GM19099 (cell line): ENCODE data around the gene PPARA.
A peak's percentile ranks its signal among the peaks of the same experiment; 100 is the strongest.

Experiments
- POLR2A ChIP-seq: IDR thresholded peaks from 3 replicates; pipeline ENCODE4 v1.6.1; 2011; ENCODE audit warnings: low read depth; ENCODE audit not compliant: insufficient read length; ENCODE audit errors: extremely low read depth

Gene PPARA

DNA sequence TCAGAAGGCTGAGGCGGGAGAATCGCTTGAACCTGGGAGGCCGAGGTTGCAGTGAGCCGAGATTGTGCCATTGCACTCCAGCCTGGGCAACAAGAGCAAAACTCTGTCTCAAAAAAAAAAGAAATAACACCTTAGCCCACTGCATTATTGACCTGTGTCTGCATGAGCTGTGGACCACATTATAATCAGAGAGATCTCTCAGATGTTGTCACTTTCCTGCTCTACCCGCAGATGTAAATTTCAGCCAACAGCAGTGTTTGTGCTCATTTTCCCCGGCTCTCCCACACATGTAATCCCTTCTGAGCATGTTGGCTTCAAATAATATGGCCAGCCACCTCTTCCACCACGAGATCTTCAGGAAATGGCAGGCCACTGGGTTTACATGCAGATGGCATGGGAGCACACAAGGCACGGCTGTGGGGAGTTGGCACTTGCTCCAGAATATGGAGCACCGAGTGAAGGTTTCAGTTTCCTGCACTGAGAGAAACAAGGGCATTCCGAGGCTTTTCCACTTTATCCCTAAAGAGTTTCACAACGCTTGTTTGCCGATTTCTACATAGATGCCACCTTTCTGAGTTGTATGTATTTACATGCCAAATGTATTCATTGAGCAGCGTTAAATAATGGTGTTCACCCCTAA, 80.1 kb downstream of the PPARA start:
- TF ChIP-seq POLR2A, result no peak

DNA sequence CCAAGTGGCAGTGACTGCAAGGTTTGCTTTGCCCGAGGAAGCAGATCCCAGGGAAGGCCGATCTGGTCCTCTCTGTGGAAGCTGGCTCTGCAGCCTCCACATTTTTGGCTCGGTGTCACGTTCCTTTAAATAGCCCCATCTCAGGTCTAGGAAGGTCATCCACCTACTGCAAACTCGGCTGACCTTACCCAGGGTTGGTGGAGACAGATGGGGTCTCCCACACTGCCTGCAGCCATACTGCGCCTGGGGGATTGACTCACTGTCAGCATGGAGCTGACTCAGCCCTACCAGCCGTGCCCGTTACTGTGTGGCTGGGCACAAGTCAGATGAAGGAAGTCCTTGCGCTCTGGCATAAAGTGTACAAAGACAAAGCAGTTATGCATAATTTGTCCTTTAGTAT, 82.9 kb downstream of the PPARA start:
- no peak for TF ChIP-seq POLR2A

DNA sequence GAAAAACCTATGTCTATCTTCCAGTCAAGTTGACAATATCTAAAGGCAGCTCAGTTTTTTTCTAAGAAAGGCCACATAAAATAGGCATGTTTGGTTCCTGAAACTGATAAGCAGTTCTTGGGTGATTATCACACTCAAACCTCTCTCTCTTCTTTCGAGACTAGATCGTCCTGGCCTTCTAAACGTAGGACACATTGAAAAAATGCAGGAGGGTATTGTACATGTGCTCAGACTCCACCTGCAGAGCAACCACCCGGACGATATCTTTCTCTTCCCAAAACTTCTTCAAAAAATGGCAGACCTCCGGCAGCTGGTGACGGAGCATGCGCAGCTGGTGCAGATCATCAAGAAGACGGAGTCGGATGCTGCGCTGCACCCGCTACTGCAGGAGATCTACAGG, 84.6 kb downstream of the PPARA start:
- TF ChIP-seq POLR2A, result no peak

DNA sequence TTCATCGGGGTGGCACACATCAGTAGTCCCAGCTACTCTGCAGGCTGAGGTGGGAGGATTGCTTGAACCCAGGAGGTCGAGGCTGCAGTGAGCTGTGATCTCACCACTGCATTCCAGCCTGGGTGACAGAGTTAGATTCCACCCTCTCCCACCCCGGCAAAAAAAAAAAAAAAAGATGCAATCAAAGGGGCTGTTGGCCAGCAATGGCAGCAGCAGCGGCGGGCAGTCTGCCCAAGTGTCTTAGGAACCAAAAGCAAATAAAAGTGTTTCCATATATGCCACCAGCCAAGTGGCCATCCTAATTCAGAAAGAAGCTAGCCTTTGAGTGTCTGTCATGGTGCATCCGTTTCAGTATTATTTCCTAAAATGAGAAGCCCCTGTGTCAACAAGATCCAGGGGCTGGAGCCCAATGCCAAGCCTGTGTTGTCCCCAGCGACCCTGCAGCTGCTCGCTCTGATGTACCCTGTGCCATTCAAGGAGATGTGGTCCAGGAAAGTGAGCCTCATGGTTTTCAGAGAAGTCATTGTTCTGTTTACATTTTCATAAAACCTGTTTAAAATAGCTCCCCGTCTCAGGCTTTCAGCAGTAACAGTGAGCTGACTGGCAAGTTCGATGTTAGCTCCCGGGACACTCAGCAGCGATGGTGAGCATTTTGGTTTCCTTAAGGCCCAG, 87.3 kb downstream of the PPARA start:
- no peak for TF ChIP-seq POLR2A

DNA sequence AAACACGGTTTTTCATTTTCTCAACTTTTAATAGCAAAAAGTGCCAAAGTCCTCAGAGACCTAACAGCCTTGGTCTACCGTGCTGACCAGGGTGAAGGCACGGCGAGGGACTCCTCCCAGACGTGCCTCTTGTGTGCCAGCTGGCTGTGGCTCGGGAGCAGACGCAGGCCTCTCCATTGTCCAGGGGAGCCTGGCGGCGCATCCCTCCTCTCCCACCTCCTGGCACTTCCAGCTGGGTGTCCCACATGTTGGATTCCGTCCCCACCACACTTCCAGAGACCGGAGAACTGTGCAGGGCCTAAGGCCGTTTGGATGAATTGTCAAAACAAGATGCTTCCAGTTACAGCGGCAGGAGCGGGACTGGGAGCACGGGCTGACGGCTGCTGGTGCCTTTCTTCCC, 88.2 kb downstream of the PPARA start:
- no peak for TF ChIP-seq POLR2A

DNA sequence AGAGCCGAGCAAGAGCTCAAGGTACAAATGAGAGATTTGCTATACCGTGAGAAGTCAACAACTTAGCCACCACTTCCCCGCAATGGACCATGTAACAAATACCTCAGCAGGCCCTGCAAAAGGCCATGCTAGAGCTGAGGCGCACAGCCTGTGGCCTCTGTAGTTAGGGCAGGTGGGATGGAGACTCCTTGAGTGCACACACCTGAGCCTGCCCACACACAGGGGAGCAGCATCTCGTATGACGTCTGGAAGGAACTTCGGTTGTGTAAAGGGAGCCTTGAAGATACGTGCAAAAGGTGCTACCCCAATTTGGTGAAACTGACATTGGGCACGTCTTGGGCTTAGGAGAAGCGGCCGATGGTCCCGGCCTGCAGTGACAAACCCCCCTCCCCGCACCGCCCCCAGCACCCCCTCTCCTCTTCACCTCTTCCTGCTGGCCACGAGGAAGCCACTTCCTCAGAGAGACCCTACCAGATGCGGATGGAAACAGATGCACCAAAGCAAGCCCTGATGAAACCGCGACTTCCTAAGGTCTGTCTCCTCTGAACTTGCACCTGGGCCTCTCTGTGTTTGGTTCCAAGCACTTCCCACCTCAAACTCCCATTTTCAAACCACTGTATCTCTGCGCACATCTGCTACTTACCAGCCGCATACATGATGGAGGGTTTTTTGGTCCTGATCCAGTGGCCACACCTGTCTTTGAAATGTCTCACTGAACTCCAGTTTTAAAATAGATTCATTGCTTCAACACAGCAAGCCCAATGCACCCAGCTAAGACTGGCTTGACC, 89.1 kb downstream of the PPARA start:
- no peak for TF ChIP-seq POLR2A

DNA sequence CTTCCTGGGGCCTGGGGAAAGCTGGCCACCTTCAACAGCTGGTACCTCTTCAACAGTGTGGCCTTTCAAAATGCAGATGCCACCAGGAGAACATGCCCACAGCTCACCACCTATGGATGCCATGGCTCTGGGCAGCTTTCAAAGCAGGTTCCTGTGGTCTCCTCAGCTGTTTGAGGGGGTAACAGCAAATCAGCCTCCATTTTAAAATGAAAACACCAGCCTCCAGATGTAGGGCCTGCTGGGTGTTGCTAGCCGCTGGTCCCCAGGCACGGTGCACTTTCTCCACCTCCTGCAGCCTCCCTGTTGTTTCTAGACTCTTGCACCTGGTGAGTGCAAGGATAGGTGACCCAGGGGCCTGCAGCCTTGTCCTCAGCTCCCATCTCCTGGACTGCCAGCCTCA, 89.7 kb downstream of the PPARA start:
- TF ChIP-seq POLR2A, result no peak

DNA sequence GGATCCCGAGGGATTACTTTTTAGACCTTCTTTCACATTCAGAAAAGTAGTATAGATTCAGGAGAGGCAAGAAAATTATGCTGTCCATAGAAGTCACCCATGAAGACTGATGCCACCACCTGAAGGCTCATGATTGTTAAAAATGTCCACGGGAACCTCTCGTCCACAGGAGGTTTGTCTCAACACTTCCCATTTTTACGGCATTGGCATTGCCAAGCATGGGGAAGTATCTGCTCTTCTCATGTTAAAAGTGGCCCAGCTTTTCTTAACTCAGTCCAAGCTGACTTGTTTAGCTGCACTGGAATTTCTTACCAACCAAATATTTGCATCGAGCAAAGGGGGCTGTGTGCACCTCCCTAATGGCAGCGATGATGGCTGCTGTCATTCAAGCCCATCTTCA, 90.2 kb downstream of the PPARA start:
- no peak for TF ChIP-seq POLR2A

DNA sequence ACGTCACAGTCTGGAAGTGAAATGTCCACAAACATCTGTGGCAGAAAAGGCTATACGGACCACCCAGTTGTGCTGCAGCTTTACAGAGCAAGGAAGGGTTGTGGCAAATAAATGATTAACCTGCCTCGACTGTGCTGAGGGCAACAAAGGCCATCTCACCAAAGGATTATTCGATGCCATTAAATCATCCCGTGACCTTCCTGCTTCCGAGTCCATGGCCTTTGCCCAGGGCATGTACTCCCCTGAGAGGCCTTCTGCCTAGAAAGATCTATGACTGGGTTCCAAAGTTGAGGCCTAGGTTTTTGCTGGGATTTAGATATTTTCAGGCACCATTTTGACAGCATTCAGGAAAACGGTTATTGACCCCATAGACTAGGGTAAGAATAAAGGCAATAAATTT, 90.6 kb downstream of the PPARA start:
- TF ChIP-seq POLR2A, result no peak

DNA sequence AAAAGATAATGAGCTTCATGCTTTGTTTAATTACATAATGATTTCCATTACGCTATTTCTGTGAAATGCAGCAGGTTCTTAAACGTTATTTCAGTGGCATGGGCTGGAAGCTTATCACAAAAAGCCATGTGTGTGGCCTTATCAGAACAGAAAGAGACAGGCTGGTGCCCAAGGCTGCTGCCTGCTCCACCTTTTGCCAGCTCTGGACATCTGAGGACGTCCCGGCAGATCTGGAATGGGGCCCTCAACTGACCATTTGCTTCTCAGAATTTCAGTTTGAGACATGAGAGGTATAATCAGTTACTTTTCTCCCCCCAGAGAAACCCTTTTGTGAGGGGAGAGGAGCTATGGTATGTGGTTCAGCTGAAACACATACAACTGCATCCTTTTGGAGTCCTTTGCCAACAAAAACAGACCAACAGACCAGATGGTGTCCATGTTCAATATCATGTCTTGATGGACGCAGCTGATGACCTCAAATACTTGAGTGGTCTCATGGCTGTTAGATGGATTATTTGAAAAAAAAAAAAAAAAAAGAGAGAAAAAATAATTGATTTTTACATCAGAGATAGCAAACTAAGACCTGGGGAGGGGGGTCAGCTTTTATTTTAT, 91.2 kb downstream of the PPARA start:
- no peak for TF ChIP-seq POLR2A

DNA sequence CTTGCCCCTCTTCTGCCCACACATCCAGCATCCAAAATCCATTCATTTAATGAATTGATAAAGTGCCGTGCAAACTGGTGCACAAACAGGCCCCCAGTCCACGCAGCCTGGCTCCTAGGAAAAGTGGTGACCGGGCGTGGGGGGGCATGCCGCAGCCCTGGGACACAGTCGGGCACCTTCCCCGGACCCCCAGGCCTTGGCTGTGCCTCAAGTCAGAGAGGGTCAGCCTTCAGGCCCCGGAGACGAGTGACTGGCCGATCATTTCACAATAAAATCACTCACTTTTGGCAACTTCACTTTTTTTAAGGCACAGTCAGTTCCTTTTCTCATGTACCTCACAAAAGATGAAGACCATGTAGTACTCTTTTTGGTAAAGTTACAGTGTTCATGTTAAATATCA, 91.8 kb downstream of the PPARA start:
- TF ChIP-seq POLR2A, result no peak

DNA sequence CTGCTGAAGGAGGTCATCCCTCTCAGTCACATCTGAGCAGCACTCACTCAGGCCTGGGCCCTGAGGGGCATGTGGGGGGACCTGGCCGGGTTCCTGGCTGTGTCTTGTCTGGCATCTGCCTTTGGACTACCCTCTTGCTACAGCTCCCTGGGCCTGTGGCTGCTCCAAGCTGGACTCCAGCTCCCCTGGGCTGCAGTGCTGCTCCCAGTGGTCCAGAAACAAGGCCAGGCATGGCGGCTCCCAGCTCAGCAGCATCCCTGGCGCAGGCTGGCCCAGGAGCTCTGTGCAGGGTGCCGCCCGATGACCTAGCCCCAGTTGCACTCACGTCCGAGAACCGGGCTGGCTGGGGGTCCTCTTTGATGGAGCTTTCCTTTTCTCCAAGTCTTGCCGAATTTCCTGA, 94.4 kb downstream of the PPARA start:
- TF ChIP-seq POLR2A, result no peak

DNA sequence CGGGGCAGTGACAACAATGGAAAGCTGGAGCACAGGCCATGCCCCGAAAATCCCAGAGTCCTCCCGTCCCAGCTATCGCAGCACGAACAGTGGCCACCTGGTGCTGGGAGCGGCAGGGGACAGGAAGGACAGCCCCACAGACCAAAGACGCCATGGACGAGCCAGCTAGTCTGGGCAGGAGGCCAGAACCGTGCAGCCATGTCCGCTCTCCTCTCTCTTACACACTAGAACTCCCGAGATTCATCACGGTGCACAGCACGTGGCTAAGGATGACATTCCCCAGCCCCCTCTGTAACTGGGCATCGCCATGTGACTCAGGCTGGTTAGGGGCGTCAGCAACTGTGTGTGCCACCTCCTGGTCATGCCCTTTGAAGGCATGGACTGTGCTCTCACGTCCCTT, 95.2 kb downstream of the PPARA start:
- TF ChIP-seq POLR2A, result no peak

DNA sequence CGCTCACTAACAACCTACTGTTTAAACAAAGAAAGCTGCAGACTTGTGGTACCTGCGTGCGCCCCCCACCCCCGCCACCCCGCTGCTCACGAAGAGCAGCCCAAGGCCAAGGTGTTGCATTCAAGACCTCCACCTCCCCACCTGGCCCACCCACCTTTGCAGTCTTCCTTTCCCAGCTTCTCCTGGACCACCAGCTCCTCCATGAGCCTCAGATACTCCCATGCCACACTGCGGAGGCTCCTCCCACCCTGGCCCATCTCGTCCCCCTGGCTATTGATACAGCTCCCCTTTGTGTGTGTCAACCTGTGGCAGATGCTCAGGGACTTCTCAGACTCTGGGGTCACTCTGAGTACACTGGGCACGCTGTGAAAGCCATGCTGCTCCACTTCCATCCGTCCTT, 95.9 kb downstream of the PPARA start:
- no peak for TF ChIP-seq POLR2A

DNA sequence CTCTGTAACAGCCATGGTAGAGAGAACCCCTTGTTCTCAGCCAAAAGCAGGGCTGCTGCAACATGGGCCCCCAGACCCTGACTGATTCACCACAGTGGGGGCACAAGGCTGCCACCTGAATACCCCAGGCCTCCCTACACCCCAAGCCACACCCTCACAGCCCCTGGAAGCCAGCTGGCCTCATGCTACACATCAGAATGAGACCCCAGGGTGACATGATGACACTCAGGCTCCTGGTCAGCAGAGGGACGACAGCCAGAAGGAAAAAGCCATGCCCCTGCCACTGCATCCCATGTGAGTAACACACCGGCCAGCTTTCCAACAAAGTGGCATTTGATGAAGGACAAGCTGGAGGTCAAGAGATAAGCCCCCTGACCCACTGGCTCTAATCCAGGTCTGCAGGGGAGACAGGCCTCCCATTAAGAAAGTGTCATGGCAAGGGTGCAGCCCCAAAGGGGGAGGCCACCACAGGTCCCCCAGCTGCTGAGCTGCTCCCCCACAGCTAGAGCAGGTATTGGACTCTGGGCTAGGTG, 97.2 kb downstream of the PPARA start:
- no peak for TF ChIP-seq POLR2A

DNA sequence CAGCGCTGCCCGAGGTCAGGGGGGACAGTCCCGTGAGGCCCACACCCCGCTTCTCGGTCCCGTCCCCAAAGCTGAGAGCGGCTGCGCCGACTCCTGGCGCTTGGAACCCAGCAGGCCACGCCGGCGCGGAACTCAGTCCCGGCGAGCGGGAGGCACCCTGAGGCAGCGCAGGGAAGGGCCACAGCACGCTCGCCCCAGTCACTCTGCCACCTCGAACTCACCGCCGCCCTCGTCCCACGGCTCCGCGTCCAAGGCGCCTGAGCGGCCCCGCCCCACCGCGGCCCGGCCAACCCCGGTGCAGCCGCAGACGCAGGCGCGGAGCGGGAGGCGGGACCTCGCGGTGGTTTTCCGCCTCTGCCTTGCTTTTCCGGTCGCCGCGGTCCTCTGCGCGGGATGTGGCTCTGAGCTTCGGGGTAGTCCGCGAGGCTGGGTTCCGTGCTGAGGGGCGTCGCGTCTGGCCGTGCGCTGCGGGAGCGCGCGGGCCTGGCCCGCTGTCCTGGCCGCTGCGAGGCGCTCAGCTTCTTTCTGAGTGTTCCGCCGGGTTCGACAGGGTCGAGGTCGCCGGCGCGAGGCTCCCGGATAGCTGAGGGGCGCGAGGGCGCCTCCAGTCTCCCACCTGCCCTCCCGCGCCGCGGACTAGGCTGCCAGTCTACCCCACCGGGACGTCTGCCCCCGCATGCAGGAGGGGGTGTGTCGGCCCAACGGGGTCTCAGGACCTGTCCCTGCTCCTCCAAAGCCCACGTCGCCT, 99.9 kb downstream of the PPARA start, which contains the start of gene CDPF1:
TSS of gene CDPF1 (minus strand) at position 259 of the 748 bp plus-strand sequence. CDS start 2,009 bp downstream, outside the sequence.
- peak; percentile 92 for TF ChIP-seq POLR2A

DNA sequence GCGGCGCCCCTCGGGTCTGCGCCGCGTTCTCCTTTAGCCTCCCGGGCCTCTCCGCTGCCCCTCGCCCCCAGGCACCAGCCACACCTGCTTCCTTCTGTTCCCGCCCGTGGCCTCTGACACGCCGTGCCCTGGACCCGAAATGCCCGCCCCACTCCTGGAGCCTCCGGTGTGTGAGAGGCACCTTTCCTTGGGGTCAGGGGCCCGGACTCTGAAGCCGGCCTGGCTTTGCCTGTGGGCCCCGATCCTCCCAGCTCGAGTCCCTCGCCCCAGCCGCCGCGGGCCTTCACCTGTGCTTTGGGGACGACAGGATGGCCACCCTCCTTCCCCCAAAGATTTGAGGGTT, 100.4 kb downstream of the PPARA start:
- TF ChIP-seq POLR2A, result no peak
